Activated CD8-positive, alpha-beta memory T cell treated with anti-CD3 and anti-CD28 coated beads, Interleukin-2, amount 10 ng/mL, durations not matched to agents 7 days and 5 days (primary cell): ENCODE results near the gene TMEM131. TPM values are rescaled to one million over a fixed set of nuclear protein-coding genes. Genes with fewer than 3 reads are reported as not detected.

Experiments
- ATAC-seq: fragments of 150-1000 bp; cut with Tn5 transposase; one replicate; pipeline ENCODE4 v1.10.0; 2021; ENCODE audit warnings: moderate library complexity
- CTCF ChIA-PET: fragments of 350-600 bp; sonication (Branson Sonifier 250); formaldehyde crosslinking; loops from one replicate; lab custom pipeline; 2021; ENCODE audit warnings: antibody characterized with exemption; lab: Charles Lee
- DNase-seq: peaks from one replicate; pipeline ENCODE4 v3.0.0-alpha.2; 2020
- H3K27ac Mint-ChIP-seq: one replicate; pipeline ENCODE4 v1.8.0; 2021; ENCODE audit warnings: mild to moderate bottlenecking, mixed read lengths
- H3K27me3 Mint-ChIP-seq: one replicate; pipeline ENCODE4 v1.8.0; 2021; ENCODE audit warnings: mixed read lengths
- H3K36me3 Mint-ChIP-seq: one replicate; pipeline ENCODE4 v1.8.0; 2021; ENCODE audit warnings: mild to moderate bottlenecking, mixed read lengths
- H3K4me1 Mint-ChIP-seq: one replicate; pipeline ENCODE4 v1.8.0; 2021; ENCODE audit warnings: mixed read lengths
- H3K4me3 Mint-ChIP-seq: one replicate; pipeline ENCODE4 v1.8.0; 2021; ENCODE audit warnings: mild to moderate bottlenecking, moderate library complexity, mixed read lengths
- H3K9me3 Mint-ChIP-seq: one replicate; pipeline ENCODE4 v1.8.0; 2022; ENCODE audit warnings: low read depth, mixed read lengths
- total RNA-seq, 2 experiments: library from RNA; stranded (reverse); gene quantifications; one replicate each; pipeline ENCODE4 v1.2.3, GENCODE V29; 2021

Gene TMEM131
- total RNA-seq, 2 experiments from 2014 or later, result 31.2 to 33.4 TPM

GRCh38 chr2:97731274-97732020, 264.3 kb downstream of the TMEM131 start:
- H3K9me3 Mint-ChIP-seq, result peaks cover 5% of the 10 kb centered on the region
- H3K27me3 Mint-ChIP-seq, result no peaks in the 10 kb centered on the region
- DNase-seq, result no peak
- H3K4me1 Mint-ChIP-seq, result peaks cover 41% of the 10 kb centered on the region
- CTCF ChIA-PET, result interaction anchor here (1.1 to 7.1 kb wide), 5 partner anchors 9 to 141 kb away, joined by 3 to 58 read pairs (median 4); partner anchors contain the start of gene ACTR1B
- peak; percentile 48 for ATAC-seq
- no peak overlapping the region for H3K4me3 Mint-ChIP-seq
- H3K36me3 Mint-ChIP-seq, result peaks cover 75% of the 10 kb centered on the region
- H3K27ac Mint-ChIP-seq, result peak overlapping the region; percentile 82

DNA sequence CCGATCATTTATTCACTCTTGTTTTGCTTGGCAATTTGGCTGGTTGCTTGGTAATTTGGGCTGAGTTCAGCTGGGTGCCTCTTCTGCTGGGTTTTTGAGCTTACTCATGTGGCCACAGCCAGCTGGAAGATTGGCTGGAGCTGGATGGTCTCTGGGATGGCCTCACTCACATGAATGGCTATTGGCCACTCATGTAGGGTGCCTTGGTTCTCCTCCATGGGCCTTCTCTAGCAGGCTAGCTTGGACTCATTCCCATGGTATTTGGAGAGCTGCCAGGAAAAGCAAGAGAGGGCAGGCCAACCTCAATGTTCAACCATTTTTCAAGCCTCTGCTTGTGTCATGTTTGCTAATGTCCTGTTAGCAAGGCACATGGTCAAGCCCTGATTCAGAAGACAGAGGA, 265.5 kb downstream of the TMEM131 start:
- DNase-seq (no peak), ATAC-seq (no peak)
- H3K9me3 Mint-ChIP-seq, result peaks cover 9% of the 10 kb centered on the region
- no peaks in the 10 kb centered on the region for H3K27me3 Mint-ChIP-seq
- H3K4me3 Mint-ChIP-seq, result no peak overlapping the region
- peaks cover 83% of the 10 kb centered on the region for H3K36me3 Mint-ChIP-seq
- peaks cover 53% of the 10 kb centered on the region for H3K4me1 Mint-ChIP-seq
- H3K27ac Mint-ChIP-seq, result no peak overlapping the region
- CTCF ChIA-PET, result interaction anchor here (1.0 to 7.1 kb wide), 8 partner anchors 11 to 140 kb away, joined by 3 to 58 read pairs (median 4); partner anchors contain the start of gene ACTR1B

DNA sequence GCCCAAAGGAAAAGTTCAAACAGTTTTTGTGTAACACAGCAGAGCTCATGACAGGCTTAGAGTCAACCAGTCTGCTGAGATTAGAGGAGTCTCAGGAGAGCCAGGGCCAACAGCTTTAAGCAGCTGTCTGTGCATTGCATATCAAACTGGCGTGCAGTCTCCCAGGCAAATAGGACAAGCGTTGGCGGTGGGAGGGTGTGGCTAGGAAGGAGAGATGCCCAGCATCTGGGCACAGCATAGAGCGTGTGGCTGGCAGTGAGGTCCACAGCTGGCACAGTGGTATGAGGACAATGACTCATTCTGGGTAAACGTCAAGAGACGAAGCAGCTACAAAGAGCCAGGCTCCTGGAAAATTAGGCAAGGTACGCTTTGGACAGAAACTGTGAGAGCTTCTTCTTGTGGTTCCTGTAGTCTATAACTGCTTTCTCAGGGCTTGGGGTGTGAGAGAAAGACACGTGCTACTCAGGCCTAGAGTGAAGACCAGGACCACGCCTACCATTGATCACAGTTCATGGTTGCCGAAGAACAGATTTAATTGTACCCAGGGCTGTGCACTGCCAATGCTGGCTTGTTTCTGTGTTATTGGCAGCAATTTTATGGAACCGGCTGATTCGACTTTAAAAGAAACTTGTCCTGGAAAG, 267.5 kb downstream of the TMEM131 start:
- ATAC-seq (peak; percentile 49), DNase-seq (no peak)
- Mint-ChIP-seq H3K9me3 (peaks cover 9% of the 10 kb centered on the region), H3K4me3 (no peak overlapping the region), H3K4me1 (peaks cover 61% of the 10 kb centered on the region), H3K27me3 (no peaks in the 10 kb centered on the region), H3K27ac (peak overlapping the region; percentile 68), H3K36me3 (peaks cover 90% of the 10 kb centered on the region)
- CTCF ChIA-PET, result interaction anchor here (0.7 to 7.1 kb wide), 5 partner anchors 11 to 31 kb away, joined by 3 to 58 read pairs (median 4); partner anchors contain the start of gene ZAP70

DNA sequence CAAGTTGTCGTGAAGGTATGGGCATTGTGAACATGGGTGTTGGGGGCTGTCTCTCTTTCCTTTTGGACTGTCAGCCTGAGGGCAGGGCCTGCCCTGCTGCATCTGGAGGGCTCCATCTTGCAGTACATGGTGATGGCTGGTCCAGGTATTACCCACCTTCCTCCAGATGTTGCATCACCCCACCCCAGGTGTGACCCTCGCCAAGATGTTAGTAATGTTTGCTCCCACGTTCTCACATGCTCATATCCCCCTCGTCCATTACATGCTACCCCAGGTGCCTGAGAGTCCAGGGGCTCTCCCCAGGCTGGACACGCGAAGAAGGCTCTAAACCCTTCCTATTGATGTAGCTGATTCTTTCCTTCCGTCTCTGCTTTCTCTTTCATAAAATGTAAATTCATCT, 268.5 kb downstream of the TMEM131 start:
- peaks cover 93% of the 10 kb centered on the region for H3K36me3 Mint-ChIP-seq
- no peak overlapping the region for H3K4me3 Mint-ChIP-seq
- peaks cover 9% of the 10 kb centered on the region for H3K9me3 Mint-ChIP-seq
- H3K4me1 Mint-ChIP-seq, result peaks cover 70% of the 10 kb centered on the region
- CTCF ChIA-PET, result interaction anchor here (1.0 to 7.1 kb wide), 4 partner anchors 10 to 30 kb away, joined by 3 to 58 read pairs (median 8); no protein-coding TSS in a partner anchor
- ATAC-seq (no peak), DNase-seq (no peak)
- no peaks in the 10 kb centered on the region for H3K27me3 Mint-ChIP-seq
- peak overlapping the region; percentile 68 for H3K27ac Mint-ChIP-seq

DNA sequence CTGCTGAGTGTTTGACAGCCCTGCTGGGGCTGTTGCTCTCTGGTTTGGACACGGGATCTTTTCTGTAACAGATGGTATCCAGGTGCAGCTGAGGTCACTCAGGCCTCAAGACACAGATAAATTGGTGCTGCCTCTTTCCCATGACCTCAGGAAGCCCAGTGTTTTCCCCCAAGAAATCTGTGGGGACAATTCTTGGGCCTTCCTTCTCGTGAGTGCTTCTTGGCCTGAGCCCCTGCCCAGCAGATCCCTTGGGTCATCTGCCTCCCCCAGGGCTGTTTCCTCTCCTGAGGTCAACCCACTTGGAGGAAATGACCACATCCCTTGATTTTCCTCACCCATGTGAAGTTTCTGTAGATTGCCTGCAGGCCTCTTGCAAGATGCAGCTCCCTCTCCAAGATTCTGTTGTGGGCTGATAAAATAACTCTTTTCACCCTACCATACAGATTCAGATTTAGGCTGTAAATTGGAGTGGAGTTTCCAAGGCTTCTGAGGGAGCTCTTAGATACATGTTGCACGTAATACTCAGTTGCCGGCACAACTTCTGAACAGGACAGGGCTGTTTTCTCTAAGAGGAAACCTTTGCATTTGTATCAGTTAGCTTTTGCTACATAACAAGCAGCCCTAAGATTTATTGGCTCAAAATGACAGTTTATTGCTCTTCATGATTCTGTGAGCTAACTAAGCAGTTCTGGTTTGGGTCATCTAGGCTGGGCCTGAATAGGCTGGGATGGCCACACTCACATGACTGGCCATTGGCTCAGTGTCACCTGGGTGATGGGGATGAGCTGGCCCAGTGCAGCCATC, 269.3 kb downstream of the TMEM131 start:
- DNase-seq, result no peak
- Mint-ChIP-seq H3K27ac (peak overlapping the region; percentile 56), H3K9me3 (peaks cover 9% of the 10 kb centered on the region), H3K36me3 (peaks cover 89% of the 10 kb centered on the region), H3K4me1 (peaks cover 69% of the 10 kb centered on the region), H3K27me3 (no peaks in the 10 kb centered on the region), H3K4me3 (no peak overlapping the region)
- ATAC-seq, result no peak
- CTCF ChIA-PET, result interaction anchor here (0.7 to 7.1 kb wide), 6 partner anchors 9 to 27 kb away, joined by 3 to 58 read pairs (median 8); partner anchors contain the start of gene ZAP70

DNA sequence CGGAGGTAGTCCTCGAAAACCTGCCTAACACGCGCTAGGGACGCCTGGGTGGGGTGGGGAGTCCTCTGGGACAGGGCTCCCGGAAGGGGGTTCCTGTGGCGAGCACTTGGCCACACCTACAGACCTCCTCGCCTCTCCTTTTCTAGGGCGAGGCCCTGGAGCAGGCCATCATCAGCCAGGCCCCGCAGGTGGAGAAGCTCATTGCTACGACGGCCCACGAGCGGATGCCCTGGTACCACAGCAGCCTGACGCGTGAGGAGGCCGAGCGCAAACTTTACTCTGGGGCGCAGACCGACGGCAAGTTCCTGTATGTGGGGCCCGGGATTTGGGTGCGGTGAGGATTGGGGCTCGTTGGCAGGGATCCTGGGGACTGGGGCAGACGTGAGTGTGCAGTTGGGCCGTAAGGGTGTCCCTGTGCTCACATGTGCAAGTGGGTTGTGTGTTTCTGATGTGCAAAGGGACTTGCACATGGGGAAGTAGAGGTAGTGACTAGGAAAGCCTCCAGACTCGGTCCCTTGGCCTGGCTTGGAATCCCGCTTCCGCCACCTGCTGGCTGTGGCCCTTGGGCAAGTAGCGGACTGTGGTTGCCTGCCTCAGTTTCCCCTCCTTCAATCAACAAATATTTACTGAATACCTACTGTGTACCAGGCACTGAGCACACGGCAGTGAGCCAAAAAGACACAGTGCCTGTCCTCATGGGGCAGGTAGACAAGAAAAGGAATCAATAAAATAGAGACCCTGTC, 270.6 kb downstream of the TMEM131 start:
- CTCF ChIA-PET, result interaction anchor here (1.2 to 7.1 kb wide), 2 partner anchors 16 to 17 kb away, joined by 3 to 58 read pairs; no protein-coding TSS in a partner anchor
- H3K9me3 Mint-ChIP-seq, result peaks cover 9% of the 10 kb centered on the region
- H3K36me3 Mint-ChIP-seq, result peaks cover 86% of the 10 kb centered on the region
- no peak for DNase-seq
- H3K27me3 Mint-ChIP-seq, result no peaks in the 10 kb centered on the region
- no peak for ATAC-seq
- H3K4me3 Mint-ChIP-seq, result no peak overlapping the region
- no peak overlapping the region for H3K27ac Mint-ChIP-seq
- H3K4me1 Mint-ChIP-seq, result peaks cover 67% of the 10 kb centered on the region

DNA sequence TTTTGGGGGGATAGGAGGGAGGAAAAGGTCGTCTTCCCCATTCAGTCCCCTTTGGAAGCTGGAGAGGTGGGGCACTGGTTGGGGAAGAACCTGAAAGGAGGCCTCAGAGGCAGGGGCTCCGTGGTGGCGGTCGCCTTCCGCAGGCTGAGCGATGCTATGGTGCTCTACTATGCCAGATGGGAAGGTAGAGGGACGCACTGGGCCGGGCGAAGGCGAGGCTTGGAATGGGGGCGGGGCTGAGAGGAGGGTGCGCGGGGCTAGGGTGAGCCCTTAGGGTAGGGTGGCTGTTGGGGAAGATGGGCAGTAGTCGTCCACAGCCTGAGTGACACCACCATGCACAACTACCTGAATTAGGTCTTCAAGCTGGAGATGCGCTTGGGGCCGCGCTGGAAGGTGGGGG, 271.2 kb downstream of the TMEM131 start:
- Mint-ChIP-seq H3K27me3 (no peaks in the 10 kb centered on the region), H3K4me1 (peaks cover 70% of the 10 kb centered on the region), H3K27ac (no peak overlapping the region), H3K9me3 (peaks cover 7% of the 10 kb centered on the region), H3K36me3 (peaks cover 86% of the 10 kb centered on the region), H3K4me3 (no peak overlapping the region)
- DNase-seq (no peak), ATAC-seq (no peak)
- CTCF ChIA-PET, result no interaction called here

DNA sequence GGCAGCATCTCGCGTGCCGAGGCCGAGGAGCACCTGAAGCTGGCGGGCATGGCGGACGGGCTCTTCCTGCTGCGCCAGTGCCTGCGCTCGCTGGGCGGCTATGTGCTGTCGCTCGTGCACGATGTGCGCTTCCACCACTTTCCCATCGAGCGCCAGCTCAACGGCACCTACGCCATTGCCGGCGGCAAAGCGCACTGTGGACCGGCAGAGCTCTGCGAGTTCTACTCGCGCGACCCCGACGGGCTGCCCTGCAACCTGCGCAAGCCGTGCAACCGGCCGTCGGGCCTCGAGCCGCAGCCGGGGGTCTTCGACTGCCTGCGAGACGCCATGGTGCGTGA, 271.7 kb downstream of the TMEM131 start:
- no peak for DNase-seq
- Mint-ChIP-seq H3K9me3 (peaks cover 5% of the 10 kb centered on the region), H3K4me3 (no peak overlapping the region), H3K27ac (no peak overlapping the region), H3K27me3 (no peaks in the 10 kb centered on the region), H3K36me3 (peaks cover 84% of the 10 kb centered on the region), H3K4me1 (peaks cover 74% of the 10 kb centered on the region)
- ATAC-seq, result no peak
- CTCF ChIA-PET, result no interaction called here

DNA sequence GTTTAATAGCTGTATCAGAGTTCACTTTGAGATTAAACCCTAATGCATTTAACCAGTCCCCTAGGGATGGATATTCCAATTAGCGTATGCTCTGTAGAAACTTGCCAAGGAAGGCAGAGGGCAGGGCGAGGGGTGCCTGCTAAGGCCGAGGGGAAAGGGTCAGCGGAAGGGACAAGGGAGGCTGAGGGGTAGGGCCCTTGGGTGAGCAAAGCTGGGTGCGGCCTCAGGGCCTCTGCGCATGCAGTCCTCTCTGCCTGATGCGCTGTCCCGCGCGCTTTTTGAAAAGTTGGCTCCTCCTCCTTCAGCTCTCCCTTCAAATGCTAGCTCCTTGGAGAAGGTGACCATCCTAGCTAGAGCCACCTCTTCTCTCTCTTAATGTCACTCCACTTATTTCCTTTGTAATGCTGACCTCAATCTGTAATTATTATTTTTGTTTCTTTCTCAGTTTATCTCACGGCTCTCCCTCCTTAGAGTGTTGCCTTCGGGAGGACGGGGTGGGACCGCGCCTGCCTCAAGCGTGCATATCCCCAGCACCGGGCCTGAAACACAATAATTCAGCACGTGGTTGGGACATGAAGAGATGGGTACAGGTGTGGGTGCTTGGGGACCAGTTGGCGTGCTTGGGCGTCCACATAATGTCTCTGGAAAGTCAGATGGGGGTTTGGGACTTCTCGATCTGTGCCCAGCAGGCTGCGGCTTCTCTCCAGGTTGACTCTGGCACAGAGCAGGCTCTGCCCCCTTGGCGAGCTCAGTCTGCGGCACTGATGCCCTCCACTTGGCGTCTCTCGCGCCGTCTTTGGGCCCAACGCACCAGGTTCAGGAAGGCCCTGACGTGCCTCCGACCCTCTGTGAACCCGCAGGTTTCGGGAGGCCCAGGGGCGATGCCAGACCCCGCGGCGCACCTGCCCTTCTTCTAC, 272.3 kb downstream of the TMEM131 start:
- ATAC-seq (no peak), DNase-seq (no peak)
- H3K4me1 Mint-ChIP-seq, result peaks cover 77% of the 10 kb centered on the region
- CTCF ChIA-PET, result interaction anchor here (1.5 kb wide), 1 partner anchor 25 kb away, joined by 4 read pairs; no protein-coding TSS in a partner anchor
- peaks cover 5% of the 10 kb centered on the region for H3K9me3 Mint-ChIP-seq
- H3K4me3 Mint-ChIP-seq, result no peak overlapping the region
- no peaks in the 10 kb centered on the region for H3K27me3 Mint-ChIP-seq
- peaks cover 84% of the 10 kb centered on the region for H3K36me3 Mint-ChIP-seq
- H3K27ac Mint-ChIP-seq, result no peak overlapping the region

DNA sequence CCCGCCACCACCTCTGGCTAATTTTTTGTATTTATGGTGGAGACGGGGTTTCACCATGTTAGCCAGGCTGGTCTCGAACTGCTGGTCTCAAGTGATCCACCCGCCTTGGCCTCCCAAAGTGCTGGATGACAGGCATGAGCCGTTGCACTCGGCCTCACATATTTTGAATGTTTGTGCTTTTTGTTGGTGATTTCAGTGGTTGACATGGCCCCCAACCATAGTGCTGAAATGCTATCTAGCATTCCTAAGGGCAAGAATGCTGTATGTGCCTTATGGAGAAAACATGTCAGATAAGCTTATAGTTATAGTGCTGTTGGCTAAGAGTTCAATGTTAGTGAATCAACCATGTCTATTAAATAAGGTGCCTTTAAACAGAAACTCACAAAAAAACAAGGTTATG, 273.5 kb downstream of the TMEM131 start:
- Mint-ChIP-seq H3K4me1 (peaks cover 75% of the 10 kb centered on the region), H3K36me3 (peaks cover 75% of the 10 kb centered on the region), H3K27me3 (no peaks in the 10 kb centered on the region), H3K27ac (peak overlapping the region; percentile 29), H3K4me3 (no peak overlapping the region), H3K9me3 (peaks cover 5% of the 10 kb centered on the region)
- no peak for ATAC-seq
- DNase-seq, result no peak
- CTCF ChIA-PET, result interaction anchor here (1.3 to 1.5 kb wide), 2 partner anchors 15 to 26 kb away, joined by 3 to 4 read pairs; no protein-coding TSS in a partner anchor

DNA sequence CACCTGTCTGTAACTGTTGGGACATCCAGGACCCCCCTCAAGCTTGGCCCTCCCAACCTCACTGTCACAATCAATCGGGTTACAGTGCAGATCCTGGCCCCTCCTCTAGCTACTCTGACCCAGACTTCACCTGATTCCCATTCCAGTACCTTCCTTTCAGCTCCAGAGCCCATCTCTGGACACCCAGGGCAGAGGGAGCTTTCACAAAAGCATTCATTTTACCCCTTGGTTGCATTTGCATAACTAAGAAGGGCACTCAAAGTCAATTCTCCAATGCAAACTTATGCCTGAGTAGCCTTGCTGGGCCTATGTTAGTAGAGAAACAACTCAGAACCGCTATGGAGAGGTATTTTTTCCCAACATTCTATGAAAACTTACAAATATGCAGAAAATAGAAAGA, 275.0 kb downstream of the TMEM131 start:
- Mint-ChIP-seq H3K9me3 (no peaks in the 10 kb centered on the region), H3K27ac (peak overlapping the region; percentile 72), H3K36me3 (peaks cover 70% of the 10 kb centered on the region), H3K4me3 (no peak overlapping the region), H3K27me3 (no peaks in the 10 kb centered on the region), H3K4me1 (peaks cover 75% of the 10 kb centered on the region)
- ATAC-seq, result no peak
- DNase-seq, result no peak
- CTCF ChIA-PET, result no interaction called here
